Kasumi-1 (cell line): ENCODE measurements around the gene TOX2.

Experiments
- DNase-seq, 2 experiments: peaks; one replicate each; lab custom pipeline; 2025; lab: John Stamatoyannopoulos, UW

Gene TOX2

DNA sequence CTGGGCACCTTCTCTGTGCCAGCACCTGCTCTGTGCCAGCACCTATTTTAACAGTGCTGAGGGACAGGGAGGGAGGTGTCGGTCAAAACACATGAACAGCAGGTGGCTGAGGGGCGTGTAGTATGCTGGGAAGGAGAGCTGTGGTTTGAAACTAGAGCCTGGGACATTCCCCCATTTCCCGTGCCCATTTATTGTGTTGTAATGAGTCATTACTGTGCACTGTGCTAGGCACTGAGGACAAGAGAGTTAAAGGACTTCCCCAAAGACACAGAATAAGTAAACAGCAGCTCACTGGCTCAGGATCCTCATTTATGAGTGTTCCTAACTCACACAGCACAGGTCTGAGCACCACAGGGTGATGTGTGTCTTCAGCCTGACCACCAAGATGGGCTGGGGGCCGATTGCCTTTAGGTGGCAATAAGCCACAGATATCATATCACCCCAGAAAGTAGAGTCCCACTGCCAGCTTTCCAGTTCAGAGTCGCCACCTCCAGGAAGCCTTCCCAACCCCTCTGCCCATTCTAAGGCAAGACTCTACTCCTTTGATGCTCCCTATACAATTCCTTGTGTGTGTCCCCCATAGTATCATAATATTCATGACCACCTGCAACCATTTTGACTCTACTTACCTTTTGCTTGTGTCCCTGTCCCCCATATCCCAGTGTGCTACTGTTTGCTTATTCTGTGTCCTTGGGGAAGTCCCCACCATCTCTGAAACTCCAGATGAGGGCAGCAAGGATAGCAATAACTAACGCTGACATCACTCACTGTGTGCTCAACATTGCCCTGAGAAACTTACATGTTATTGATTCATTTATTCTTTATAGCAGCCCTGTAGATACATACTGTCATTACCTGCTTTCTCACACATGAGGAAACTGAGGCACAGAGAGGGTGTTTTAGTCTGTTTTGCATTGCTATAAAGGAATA lies 87.3 kb downstream of the TOX2 start:
- DNase-seq, result no peak

DNA sequence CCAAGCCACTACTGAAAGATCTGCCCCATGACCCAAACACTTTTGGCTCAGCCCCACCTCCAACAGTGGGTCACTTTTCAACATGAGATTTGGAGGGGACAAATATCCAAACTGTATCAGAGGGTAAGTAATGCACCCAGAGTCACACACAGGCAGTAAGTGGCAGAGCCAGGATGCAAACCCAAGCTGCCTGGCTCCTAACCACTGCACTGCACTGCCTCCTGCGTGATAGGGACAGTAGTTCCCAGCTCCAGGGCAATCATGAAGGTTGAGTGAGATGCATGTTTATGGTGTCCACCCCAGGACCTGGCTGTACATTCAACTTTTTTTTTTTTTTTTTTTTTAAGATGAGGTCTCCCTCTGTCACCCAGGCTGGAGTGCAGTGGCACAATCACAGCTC lies 88.2 kb downstream of the TOX2 start:
- DNase-seq, result no peak

DNA sequence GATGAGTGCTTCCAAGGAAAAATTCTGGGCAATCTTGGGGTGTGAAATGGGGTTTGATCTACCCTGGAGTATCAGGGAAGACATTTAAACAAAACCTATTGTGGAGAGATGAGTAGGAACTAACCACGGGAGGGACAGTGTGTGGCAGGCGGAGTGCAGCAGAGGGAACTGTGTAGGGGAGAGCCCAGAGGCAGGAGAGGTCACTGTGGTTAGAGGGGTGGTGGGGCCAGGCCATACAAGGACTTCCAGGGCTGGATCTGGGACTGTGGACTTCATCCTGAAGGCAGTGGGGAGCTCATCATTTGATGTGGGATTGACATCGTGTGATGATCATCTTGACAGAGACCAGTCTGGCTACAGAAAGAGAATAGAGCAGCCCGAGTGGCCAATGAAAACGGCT lies 89.0 kb downstream of the TOX2 start:
- DNase-seq, result no peak

DNA sequence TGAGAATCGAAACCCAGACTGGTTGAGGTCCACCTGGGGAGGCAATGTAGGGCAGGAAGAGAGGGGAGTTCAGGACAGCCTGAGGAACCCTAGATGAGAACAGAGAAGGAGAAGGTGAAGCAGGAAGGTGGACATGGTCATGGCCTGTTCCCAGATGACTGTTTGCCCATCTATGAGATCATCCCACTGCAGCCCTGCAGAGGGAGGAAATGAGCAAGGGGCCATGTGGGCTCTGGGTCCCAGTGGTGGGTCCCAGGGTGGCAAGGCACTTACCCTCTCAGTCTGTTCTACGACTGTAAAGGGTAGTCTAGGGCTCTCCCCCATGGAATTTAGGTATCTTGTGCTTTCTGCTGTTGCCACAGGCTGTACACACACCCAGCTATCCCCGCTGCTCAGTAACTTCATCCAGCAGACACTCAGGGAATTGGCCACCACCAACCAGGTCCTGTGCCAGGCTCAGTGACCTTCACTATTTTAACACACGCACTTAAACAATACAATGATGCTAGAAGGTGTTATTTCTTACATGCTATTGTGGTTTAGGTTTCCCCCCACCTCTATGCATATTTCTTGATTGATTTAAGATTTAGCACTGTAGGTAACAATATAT lies 89.8 kb downstream of the TOX2 start:
- no peak for DNase-seq

DNA sequence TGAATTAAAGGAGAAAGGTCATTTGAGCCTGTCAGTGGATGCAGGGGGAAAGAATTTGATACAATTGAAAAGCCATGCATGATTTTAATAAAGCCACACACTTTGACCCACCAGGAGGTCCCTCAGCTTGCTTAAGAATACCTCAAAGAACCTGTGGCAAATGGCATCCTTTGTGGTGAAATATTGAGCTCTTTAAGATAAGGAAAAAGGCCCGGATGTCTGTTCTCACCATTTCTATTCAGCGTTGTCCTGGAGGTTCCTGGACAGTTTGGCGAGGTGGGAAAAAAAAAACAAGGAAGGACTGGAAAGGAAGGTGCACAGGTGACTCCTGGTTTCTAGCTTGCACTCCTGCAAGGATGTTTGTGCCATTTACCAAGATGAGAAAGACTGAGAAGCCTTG lies 91.0 kb downstream of the TOX2 start:
- no peak for DNase-seq

DNA sequence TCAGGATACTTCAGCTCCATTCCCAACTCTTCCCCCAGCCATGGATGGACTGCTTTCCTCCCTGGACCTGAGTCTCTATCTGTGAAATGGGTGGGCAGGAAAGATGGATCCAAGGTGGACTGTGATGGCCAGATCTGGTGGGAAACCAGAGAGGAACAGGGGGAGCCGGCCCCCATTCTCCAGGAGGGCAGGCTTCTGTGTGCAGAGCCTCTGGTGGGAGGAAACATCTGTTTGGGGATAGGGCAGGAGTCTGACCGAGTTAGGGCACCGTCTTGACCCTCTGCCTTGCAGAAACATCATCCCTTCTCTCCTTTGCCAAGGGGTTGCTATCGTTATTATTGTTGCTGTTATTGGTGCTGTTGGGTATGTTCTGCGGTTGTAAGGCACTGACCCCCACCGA lies 91.5 kb downstream of the TOX2 start:
- DNase-seq, result no peak

DNA sequence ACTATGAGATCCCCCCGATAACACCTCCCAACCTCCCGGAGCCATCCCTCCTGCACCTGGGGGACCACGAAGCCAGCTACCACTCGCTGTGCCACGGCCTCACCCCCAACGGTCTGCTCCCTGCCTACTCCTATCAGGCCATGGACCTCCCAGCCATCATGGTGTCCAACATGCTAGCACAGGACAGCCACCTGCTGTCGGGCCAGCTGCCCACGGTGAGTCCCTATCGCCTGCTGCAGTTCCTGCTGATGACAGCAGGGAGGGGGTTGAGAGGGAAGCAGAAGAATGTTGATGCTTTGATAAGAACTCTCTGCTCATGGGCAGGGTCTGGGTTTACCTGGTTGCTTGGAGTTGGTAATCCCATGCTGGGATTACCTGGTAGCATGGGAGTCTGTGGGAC lies 91.9 kb downstream of the TOX2 start:
- no peak for DNase-seq

DNA sequence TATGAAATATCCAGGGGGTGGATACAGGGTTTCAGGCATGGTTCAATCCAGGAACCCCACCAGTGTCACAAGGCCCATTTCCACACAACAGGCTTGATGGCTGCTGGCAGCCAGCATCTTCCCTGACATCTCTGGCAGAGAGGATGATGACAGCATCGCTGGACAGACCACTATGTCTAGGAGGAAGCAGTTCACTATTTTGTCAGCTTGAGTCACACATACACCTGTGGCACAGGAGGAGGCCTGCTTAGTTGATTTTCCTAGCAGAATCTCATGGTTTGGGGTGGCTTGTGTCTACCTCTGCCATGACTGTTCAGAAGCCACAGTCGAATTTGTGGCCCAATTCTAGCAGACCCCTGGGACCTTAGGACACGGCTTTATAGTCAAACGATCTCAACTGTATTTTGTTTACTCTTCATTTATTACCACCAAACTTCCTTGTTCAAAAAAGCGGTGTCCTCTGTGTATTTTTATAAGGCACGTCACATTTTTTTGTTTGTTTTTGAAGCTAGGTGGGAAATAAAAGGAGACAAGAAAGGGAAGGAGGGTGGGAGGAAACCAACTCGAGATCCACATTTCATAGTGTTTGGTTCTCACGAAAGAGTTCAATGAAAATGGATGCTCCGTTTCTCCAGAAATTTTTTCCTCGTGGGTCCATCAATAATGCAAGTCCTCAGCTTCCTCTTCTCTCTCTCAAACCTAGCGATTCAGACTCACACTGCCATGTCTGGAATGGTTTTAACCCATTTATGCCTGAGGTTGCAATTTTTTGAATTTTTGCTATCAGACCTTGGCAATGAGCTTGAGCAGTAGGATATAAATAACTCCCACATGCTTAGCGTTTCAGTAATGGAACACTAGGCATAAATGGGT lies 94.4 kb downstream of the TOX2 start:
- no peak for DNase-seq

DNA sequence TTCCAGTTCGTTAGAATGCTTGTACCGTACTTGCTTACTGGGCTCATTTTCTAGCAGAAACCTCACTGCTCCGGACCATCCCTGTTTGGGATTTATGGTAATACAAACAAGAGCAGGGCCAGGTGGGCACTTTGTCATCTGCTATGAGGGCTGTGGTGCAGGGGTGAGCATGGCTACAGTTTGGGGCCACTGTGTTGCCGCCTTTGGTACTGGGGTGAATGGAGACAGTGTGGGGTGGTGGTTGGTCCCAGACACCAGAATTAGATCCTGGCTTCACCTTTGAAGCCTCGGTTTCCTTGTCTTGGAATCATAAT lies 95.0 kb downstream of the TOX2 start:
- no peak for DNase-seq

DNA sequence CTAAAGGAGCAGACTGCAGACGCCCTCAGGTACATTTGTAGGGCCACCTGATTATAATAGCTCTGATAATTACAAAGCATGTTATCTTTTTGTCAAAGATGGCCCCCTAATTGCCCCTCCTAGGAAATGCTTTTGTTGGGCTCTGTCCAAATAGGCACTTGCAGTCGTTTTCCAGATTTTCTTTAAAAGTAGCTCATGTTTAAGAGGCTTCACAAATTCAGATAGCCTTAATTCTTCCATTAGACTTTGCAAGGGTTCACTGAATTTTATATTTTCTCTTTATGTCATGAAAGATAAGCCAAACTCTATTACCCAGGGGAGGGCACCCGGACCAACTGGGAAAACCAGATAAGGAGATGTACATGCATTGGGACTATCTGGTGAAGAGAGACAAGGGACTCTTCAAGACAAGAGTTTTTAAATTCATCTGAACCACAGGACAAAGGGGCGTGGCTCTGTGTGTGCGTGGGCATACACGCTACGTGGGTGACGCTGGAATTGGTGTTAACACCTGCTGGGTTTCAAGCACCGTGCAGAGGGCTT lies 95.6 kb downstream of the TOX2 start:
- DNase-seq, result no peak

DNA sequence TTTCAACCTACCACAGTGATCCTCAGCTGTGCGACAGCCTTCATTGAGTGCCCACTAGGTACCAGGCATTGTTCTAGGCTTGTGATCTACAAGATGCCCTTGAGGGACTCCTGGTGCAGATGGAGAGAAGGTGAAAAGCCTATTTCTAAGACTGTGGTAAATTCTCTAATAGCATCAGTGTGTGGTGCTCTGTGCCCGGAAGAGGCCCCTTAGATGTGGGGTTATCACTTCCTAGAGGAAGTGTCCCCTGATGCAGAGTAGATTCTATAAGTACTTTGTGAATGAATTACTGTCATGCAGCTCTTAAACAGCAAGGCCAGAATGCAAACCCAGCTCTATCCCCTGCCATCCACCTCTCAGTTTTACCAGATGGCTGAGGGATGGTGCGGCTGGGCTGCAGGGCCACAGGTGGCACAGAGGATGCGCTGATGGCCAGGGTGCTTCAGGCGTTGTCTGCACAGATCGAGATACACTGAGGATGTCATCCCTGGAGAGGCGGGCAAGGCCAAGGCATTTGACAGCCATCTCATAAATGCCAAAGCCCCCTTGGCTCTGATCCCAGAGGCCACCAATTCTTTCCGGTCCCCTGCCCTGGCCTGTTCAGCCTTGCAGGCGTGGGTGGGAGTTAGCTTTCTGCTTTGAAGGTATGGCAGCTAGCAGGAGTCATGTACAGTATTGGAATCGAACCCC lies 96.7 kb downstream of the TOX2 start:
- no peak for DNase-seq

DNA sequence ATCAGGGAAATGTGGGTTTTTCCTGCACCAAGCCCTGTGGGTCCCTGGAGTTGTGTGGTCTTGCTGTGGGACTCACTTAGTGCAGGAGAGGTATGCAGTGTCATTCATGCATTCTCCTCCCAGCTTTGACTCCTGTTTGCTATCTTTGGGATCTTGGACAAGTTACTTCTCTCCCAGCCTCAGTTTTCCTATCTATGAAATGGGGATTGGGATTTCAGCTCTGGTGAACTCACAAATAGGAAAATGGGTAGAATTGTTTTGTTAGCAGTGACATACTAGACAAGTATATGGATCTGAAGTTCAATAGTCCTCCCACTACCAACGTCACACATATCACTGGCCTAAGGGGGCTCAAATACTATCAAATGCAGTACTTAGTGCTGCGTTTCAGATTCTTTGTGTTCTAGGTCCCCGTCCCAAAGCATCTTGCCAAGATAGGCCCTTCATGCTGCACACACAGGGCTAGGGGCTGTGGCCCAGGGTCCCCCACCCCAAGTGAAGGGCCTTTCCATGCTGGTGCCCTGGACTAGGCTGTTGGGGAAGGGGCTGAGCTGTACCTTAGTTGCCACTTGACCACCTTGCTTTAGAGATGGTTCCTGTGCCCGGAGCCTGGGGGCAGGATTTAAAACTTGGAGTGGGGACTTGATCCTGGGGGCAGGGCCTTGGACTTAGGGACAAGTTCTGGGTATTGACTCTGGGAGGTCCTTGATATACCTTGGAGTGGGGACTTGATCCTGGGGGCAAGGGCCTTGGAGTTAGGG lies 98.0 kb downstream of the TOX2 start:
- DNase-seq, result no peak

DNA sequence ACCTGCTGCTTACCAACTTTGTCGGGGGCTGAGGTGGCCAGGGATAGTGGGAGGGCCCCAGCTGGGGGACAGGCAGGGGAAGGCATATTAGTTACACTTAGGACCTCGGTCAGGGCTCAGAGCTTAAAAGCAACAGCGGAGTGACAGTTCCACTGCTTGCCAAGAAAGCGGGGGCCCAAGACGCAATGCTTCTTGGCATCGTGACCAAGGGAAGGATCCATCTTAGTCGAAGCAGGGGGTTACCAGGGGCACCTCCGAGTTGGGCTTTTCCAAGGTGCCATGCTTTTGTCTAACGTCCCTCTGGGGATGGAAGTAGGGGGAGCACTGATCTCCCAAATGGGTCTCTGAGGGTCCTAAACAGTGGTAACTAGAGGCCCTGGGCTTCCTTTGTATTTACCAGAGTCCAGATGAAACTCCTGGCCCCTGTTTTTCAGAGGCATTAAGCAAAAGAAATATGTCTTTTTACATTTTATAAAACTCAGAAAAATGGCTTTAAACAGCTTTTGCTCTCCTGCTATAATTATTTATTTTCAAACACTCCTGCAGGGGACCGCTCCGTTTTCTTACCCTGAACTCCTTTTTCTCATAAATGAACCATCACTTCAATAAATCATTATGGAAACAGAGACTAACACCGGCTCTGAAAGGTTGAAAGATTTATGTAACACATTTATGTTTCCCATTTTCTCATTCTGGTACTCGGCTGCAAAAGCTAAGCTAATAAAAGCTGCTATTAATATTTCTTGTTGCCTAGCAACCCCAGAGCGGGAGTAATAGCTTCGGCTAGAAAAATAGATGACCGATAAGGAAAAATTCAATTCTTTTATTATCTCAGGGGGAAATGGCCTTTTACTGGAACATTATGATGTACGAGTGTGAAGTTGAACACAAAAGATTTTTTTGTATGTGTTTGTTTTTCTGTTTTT lies 100.4 kb downstream of the TOX2 start:
- DNase-seq, result no peak

DNA sequence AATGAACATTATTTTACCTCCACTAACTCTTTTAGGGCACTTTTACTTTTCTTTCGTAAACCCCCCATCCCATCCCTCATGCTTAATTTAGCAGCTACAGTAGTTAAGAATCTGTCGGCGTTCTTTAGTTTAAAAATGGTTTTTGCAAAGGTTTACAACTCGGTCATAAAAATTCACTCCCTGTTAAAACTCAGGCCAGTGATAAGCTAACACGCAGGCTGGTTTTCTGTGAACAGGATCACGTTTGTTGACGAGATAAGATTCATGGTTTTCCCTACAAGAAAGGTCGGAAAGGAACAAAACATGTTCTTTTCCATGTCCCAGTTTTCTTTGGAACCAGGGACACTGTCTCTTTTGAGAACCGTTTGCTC lies 101.1 kb downstream of the TOX2 start:
- no peak for DNase-seq

DNA sequence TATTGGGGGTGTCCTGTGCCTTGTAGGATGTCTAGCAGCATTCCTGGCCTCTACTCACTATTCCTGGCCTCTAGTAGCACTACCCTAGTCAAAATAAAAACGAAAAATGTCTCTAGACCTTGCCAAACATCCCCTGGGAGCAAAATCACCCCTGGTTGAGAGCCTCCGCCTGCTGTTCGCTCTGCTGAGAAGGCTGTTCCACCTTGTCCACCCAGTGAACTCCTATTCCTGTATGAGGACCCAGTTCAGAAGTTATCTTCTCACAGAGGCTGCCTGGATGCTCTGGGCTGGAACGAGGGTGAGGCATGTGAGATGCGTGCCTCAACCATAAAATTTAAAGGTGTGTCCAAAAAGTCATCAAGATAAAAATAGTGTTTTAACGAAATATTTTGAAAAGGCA lies 101.9 kb downstream of the TOX2 start:
- no peak for DNase-seq

DNA sequence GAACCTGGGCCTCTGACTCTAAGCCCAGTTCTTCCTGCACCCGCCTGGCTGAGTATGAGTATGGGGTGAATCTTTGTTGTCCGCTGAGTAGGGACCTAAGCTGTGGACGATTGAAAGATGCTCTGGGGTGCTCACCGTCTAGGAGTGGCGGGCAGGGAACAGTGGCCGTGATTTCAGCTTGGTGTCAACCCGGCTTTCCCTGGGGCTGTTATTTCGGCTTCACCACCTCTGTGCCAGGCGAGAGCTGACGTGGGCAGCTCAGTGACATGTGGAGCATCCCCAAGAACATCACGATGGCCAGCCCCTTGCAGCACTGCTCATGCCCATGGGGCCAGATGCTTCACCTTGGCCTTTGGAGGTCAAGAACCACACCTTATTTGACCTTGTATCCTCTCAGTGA lies 102.6 kb downstream of the TOX2 start:
- no peak for DNase-seq

DNA sequence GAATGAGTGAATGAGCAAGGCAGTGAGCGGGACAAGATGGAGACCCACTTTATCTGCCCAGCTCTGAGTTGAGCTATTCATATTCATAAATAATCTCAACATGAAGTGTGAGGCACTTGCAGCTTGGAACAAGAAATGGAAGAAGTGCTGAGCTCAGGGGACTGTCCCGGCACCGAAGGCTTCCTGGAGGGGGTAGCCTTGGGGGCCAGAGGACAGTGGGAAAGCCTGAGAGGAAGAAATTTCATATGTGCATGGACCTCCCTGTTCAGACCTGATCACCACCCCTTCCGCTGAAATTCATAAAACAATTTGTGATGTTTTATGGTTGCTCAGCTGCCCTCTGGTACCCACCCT lies 103.2 kb downstream of the TOX2 start:
- DNase-seq, result no peak

DNA sequence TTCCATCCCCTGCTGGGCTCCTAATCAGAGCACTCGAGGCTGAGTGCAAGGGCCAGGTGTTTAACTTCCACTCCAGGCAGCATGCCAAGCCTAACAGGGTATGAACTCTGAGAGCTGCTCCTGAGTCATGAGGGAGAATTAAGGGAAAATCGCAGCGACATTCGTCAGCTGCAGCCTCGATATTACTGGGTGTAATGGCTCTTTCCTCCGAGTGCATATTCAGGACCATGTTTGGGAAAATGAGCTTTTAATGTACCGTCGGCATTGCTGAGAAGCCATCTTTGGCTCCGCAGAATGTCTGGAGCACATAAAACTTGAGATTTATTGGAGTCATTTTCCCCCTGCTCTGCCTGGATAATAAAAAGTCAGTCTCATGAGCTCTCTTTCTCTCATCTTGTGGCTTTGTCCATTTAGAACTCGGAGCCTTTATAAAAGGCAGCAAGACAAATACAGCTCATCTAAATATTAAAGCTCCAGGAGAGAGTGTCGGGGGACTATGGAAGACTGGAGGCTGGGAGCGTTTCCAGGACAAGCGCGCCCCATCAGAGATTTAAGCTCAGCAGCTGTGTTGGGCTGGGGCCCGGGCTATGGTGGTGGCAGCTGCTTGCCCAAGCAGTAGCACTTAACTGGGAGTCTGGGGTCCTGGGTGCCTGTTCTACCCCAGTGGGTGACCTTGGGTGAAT lies 103.7 kb downstream of the TOX2 start:
- no peak for DNase-seq

DNA sequence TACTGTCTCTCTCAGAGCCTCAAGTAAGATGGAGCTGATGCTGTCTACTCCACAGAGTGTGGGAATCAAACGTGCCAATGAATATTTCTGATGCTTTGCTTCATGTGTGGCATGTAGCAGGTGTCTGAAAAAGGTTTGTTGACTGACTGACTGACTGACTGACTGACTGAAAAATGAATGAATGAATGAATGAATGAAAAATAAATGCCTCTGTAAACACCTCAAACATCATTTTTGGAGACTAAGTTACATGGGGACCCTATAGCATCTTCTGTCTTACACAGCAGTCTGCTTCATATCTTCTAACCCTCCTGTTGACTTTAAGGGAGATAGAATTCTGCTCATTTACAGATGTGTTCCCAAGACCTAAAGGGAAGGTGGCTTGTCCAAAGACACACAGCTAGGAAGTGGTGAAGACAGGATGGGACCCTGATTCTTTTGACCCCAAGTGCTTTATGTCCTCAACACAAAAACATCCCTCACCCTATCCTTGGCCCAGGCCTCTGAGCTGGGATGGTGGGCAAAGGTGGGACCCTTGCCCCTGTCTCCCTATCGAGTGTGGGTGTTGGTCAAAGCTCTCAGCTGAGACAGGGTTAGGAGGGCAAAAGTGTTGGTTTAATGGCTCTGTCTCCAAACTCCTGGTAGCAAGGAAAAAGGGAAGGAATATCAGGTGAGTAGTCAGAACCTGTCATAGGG lies 104.4 kb downstream of the TOX2 start:
- DNase-seq, result no peak
